Measurements from ENCODE around the gene SLC36A2.

GRCh38 chr5:151298063-151298855, 49.1 kb downstream of the SLC36A2 start:
- TF ChIP-seq CTCF (IDR thresholded peaks at IDR 0.05) = peak in 1 of 3 donors; percentile 39
- no peak for TF ChIP-seq POLR2A (IDR thresholded peaks at IDR 0.05)
- no peak for TF ChIP-seq POLR2AphosphoS5 (IDR thresholded peaks at IDR 0.05)
